ENCODE data around the gene VIPR1.
"Not testable (repeated sequence)": the region's sequence is repeated elsewhere in the genome, so short reads cannot be mapped to it uniquely, and the experiment has no call there.

VIPR1 gene

DNA sequence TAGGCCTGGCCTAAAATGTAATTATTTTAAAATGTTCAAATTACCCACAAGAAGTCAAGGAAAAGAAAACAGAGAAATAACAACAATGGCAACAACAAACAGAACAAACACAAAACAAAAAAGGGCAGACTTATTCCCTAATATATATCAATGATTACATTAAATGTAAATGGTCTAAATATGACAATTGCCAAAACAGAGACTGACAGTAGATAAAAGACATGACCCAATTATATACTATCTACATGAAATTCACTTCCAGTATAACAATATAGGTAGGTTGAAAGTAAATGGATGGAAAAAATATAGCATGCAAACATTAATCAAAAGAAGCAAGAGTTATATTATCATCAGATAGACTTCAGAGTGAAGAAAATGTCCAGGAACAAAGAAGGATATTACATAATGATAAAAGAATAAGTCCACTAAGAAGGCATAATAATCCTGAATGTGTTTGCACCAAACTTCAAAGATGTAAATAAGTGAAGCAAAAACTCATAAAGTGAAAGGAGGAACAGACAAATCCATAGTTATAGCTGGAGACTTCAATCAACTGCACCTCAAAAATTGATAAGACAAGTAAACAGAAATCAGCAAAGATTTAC is 72.8 kb downstream of the VIPR1 start:
- DNase-seq (ENCODE audit: low read depth in 2 of 2), result no peak

- DNase-seq (ENCODE audit: low read depth in 2 of 2), result no peak
Observed at GRCh38 chr3:42578054-42578453, 75.6 kb downstream of the VIPR1 start.

DNA sequence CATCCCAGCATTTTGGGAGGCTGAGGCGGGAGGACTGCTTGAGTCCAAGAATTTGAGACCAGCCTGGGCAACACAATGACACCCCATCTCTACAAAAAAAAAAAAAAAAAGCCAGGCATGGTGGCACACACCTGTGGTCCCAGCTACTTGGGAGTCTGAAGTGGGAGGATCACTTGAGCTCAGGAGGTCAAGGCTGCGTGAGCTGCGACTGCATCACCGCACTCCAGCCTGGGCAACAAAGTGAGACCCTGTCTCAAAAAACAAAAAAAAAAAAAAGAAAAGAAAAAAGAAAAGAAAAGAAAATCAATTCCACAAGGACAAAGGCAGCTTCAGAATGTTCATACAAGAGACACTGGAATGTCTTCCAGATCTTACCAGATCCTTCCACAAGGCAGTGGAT is 76.9 kb downstream of the VIPR1 start:
- not testable (repeated sequence) for DNase-seq (ENCODE audit: low read depth in 2 of 2)

DNA sequence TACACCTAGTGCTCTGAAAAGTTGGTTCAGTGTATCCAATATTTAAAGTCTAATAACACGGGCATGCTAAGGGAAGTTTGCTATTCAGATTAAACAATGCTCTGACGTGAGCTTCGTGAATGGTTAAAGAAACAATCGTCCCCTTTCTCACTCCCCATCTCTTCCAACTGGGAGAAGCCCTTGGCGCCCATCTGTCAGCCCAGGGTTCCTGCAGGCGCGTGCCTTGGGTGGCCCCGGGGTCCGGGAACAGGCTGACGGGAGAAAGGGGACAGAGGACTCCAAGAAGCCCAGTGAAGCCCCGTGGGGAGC is 78.9 kb downstream of the VIPR1 start:
- no peak for DNase-seq (ENCODE audit: low read depth in 2 of 2)

GRCh38 chr3:42581709-42582473 is 79.4 kb downstream of the VIPR1 start, which contains the start of gene SEC22C:
TSS of gene SEC22C (minus strand) at chr3:42581967. CDS start at chr3:42569046, 12,921 bp downstream.
- peak; percentile 91 to 93 for DNase-seq (ENCODE audit: low read depth in 2 of 2)

GRCh38 chr3:42582474-42583070 is 80.1 kb downstream of the VIPR1 start:
- no peak for DNase-seq (ENCODE audit: low read depth in 2 of 2)

Measured in stimulated activated CD4-positive, alpha-beta T cell treated with anti-CD3 and anti-CD28 coated beads, Interleukin-1b, Interleukin-23, amount 100 ng/mL, for 4 hours (primary cell).